ENCODE measurements around the gene EVPLL. TPM values are rescaled to one million over a fixed set of nuclear protein-coding genes. Genes with fewer than 3 reads are reported as not detected.
A peak's percentile ranks its signal among the peaks of the same experiment; 100 is the strongest.
"Not testable (repeated sequence)": the region's sequence is repeated elsewhere in the genome, so short reads cannot be mapped to it uniquely, and the experiment has no call there.

EVPLL gene
- total RNA-seq, 1 experiment from 2014 or later = 0.61 TPM

- not testable (repeated sequence) for H3K27ac ChIP-seq (ENCODE audit: insufficient read length, low read depth, low read length); H3K79me1 ChIP-seq (ENCODE audit: insufficient read depth, low read depth, low read length, poor library complexity, severe bottlenecking); H3K9me3 Mint-ChIP-seq; H3K4me1 ChIP-seq (ENCODE audit: insufficient read depth, low read length); H2AFZ ChIP-seq (ENCODE audit: low read length); H3K23me2 ChIP-seq (ENCODE audit: insufficient read length, low read depth, low read length, poor library complexity, severe bottlenecking); H3K27me3 ChIP-seq (ENCODE audit: insufficient read depth, low read length); H4K20me1 ChIP-seq (ENCODE audit: control insufficient read depth, insufficient read depth, insufficient read length); H3K4me2 ChIP-seq (ENCODE audit: insufficient read depth, insufficient read length, low read length); H2BK12ac ChIP-seq (ENCODE audit: insufficient read length, low read depth, low read length); H3K9ac ChIP-seq (ENCODE audit: extremely low read depth, insufficient read length, low read length); H3K27me3 Mint-ChIP-seq (ENCODE audit: low read depth); H3K9me3 ChIP-seq (ENCODE audit: control insufficient read depth, low read depth, low read length); H3K23ac ChIP-seq (ENCODE audit: insufficient read length, low read depth, low read length); H3K4ac ChIP-seq (ENCODE audit: low read depth, low read length); H2BK120ac ChIP-seq (ENCODE audit: low read depth, low read length, poor library complexity, severe bottlenecking); H3K18ac ChIP-seq (ENCODE audit: insufficient read length, low read depth, low read length); H3T11ph ChIP-seq (ENCODE audit: low read length); H2BK20ac ChIP-seq (ENCODE audit: low read depth, low read length, poor library complexity, severe bottlenecking); H3K79me2 ChIP-seq (ENCODE audit: insufficient read depth, low read length); H4K91ac ChIP-seq (ENCODE audit: insufficient read length, low read depth, low read length); H4K5ac ChIP-seq (ENCODE audit: insufficient read length, low read depth, low read length); H3K56ac ChIP-seq (ENCODE audit: insufficient read length, low read depth, low read length); H3K14ac ChIP-seq (ENCODE audit: insufficient read depth, low read length); H2BK5ac ChIP-seq (ENCODE audit: insufficient read length, low read length); H2BK15ac ChIP-seq (ENCODE audit: low read depth, low read length); DNase-seq; H2AK5ac ChIP-seq (ENCODE audit: insufficient read length, low read length); H4K8ac ChIP-seq (replicated peaks; ENCODE audit: insufficient read length, low read depth, low read length); H3K36me3 Mint-ChIP-seq (ENCODE audit: insufficient read depth in 1 of 3, low read depth in 3 of 3)
- no CpG with 5 or more reads among the region's 6 CpGs for WGBS (ENCODE audit: extremely low coverage, insufficient read length, low lambda C conversion rate)
- Mint-ChIP-seq H3K4me1 (peaks cover 16 to 19% of the 10 kb centered on the region in 2 experiments), H3K27ac (0 out of 7 replicates have a peak overlapping the region, but pooled peaks of 1 of the 3 experiments have one; percentile 27), H3K4me3 (peak overlapping the region in 1 of 2 experiments; percentile 48; a peak in 1 of 5 replicates)
Measured at GRCh38 chr17:18409321-18409720, 31.7 kb downstream of the EVPLL start.

GRCh38 chr17:18410736-18411135 is 33.2 kb downstream of the EVPLL start:
- H2BK12ac ChIP-seq (ENCODE audit: insufficient read length, low read depth, low read length); H3K27me3 Mint-ChIP-seq (ENCODE audit: low read depth); H3K9me3 ChIP-seq (ENCODE audit: control insufficient read depth, low read depth, low read length); H3K27ac ChIP-seq (ENCODE audit: insufficient read length, low read depth, low read length); H2BK5ac ChIP-seq (ENCODE audit: insufficient read length, low read length); H3K9me3 Mint-ChIP-seq; H2AK5ac ChIP-seq (ENCODE audit: insufficient read length, low read length); H3K14ac ChIP-seq (ENCODE audit: insufficient read depth, low read length); H3K4ac ChIP-seq (ENCODE audit: low read depth, low read length); H2BK15ac ChIP-seq (ENCODE audit: low read depth, low read length); H2BK120ac ChIP-seq (ENCODE audit: low read depth, low read length, poor library complexity, severe bottlenecking); H4K20me1 ChIP-seq (ENCODE audit: control insufficient read depth, insufficient read depth, insufficient read length); H3K4me1 ChIP-seq (ENCODE audit: insufficient read depth, low read length); H3K27me3 ChIP-seq (ENCODE audit: insufficient read depth, low read length); H2AFZ ChIP-seq (ENCODE audit: low read length); H3K79me1 ChIP-seq (ENCODE audit: insufficient read depth, low read depth, low read length, poor library complexity, severe bottlenecking); H4K5ac ChIP-seq (ENCODE audit: insufficient read length, low read depth, low read length); H4K8ac ChIP-seq (replicated peaks; ENCODE audit: insufficient read length, low read depth, low read length); H3K36me3 Mint-ChIP-seq (ENCODE audit: insufficient read depth in 1 of 3, low read depth in 3 of 3); H3K56ac ChIP-seq (ENCODE audit: insufficient read length, low read depth, low read length); H3K23ac ChIP-seq (ENCODE audit: insufficient read length, low read depth, low read length); H3T11ph ChIP-seq (ENCODE audit: low read length); H3K79me2 ChIP-seq (ENCODE audit: insufficient read depth, low read length); H2BK20ac ChIP-seq (ENCODE audit: low read depth, low read length, poor library complexity, severe bottlenecking); H3K18ac ChIP-seq (ENCODE audit: insufficient read length, low read depth, low read length); H3K23me2 ChIP-seq (ENCODE audit: insufficient read length, low read depth, low read length, poor library complexity, severe bottlenecking); H4K91ac ChIP-seq (ENCODE audit: insufficient read length, low read depth, low read length): not testable (repeated sequence)
- peaks cover 16 to 19% of the 10 kb centered on the region in 2 experiments for H3K4me1 Mint-ChIP-seq
- peak; percentile 42 for DNase-seq
- peak overlapping the region; percentile 27 to 100 (median 73) for H3K27ac Mint-ChIP-seq
- H3K4me2 ChIP-seq (ENCODE audit: insufficient read depth, insufficient read length, low read length) = peak overlapping the region; percentile 51
- WGBS (ENCODE audit: extremely low coverage, insufficient read length, low lambda C conversion rate) = no CpG with 5 or more reads among the region's 11 CpGs
- H3K4me3 Mint-ChIP-seq = peak overlapping the region; percentile 91 to 99
- H3K9ac ChIP-seq (ENCODE audit: extremely low read depth, insufficient read length, low read length) = peak overlapping the region; percentile 54

All from H9 (cell line).